GM23338 (cell line): Measurements from ENCODE around the gene MPL. TPM values are rescaled to one million over a fixed set of nuclear protein-coding genes. Genes with fewer than 3 reads are reported as not detected.

Source experiments
- ATAC-seq: fragments of 200-7000 bp; cut with Tn5 transposase; 3 replicates; pipeline ENCODE4 v1.9.1; 2020
- DNase-seq: peaks from one replicate; pipeline ENCODE4 v3.0.0-alpha.2; 2015; ENCODE audit warnings: low spot score
- H2AFZ ChIP-seq: fragments of 200-600 bp; sonication (generic); 2 replicates; pipeline ENCODE4 v1.8.0; 2016; ENCODE audit warnings: antibody characterized with exemption, mild to moderate bottlenecking, moderate library complexity
- H3F3A ChIP-seq: fragments of 200-600 bp; sonication (generic); replicated peaks from 2 replicates; pipeline ENCODE4 v1.8.0; 2017; ENCODE audit warnings: antibody characterized with exemption, mixed run types, low read depth
- H3K27ac ChIP-seq: fragments of 200-600 bp; sonication (generic); 2 replicates; pipeline ENCODE4 v1.6.1; 2016; ENCODE audit warnings: low read depth
- H3K27me3 ChIP-seq: fragments of 200-600 bp; sonication (generic); 2 replicates; pipeline ENCODE4 v1.8.0; 2016; ENCODE audit warnings: mild to moderate bottlenecking, mixed run types, moderate library complexity; ENCODE audit not compliant: insufficient read depth
- H3K36me3 ChIP-seq: fragments of 200-600 bp; sonication (generic); 2 replicates; pipeline ENCODE4 v1.8.0; 2016; ENCODE audit warnings: mild to moderate bottlenecking; ENCODE audit not compliant: insufficient read depth
- H3K4me1 ChIP-seq: fragments of 200-600 bp; sonication (generic); 2 replicates; pipeline ENCODE4 v1.8.0; 2016; ENCODE audit warnings: mild to moderate bottlenecking, moderate library complexity; ENCODE audit not compliant: insufficient read depth
- H3K4me2 ChIP-seq: fragments of 200-600 bp; sonication (generic); 2 replicates; pipeline ENCODE4 v1.7.1; 2017; ENCODE audit warnings: mixed run types
- H3K4me3 ChIP-seq: fragments of 200-600 bp; sonication (generic); 2 replicates; pipeline ENCODE4 v1.6.1; 2016; ENCODE audit warnings: mixed run types
- H3K79me2 ChIP-seq: fragments of 200-600 bp; sonication (generic); replicated peaks from 2 replicates; pipeline ENCODE4 v1.8.0; 2017; ENCODE audit warnings: mild to moderate bottlenecking; ENCODE audit not compliant: insufficient read depth
- H3K9me2 ChIP-seq: fragments of 200-600 bp; sonication (generic); 2 replicates; pipeline ENCODE4 v1.8.0; 2017; ENCODE audit not compliant: insufficient read depth
- H4K20me1 ChIP-seq: fragments of 200-600 bp; sonication (generic); replicated peaks from 2 replicates; pipeline ENCODE4 v1.8.0; 2017; ENCODE audit warnings: mild to moderate bottlenecking; ENCODE audit not compliant: insufficient read depth
- H3K27ac Mint-ChIP-seq: 2 replicates; pipeline ENCODE4 v1.8.0; 2020; ENCODE audit warnings: inconsistent platforms, mild to moderate bottlenecking, moderate library complexity, mixed read lengths
- H3K27me3 Mint-ChIP-seq: 3 replicates; pipeline ENCODE4 v1.8.0; 2022; ENCODE audit warnings: low read depth, mild to moderate bottlenecking, moderate library complexity, mixed read lengths, inconsistent platforms; ENCODE audit not compliant: insufficient read depth, poor library complexity
- H3K36me3 Mint-ChIP-seq: 3 replicates; pipeline ENCODE4 v1.8.0; 2021; ENCODE audit warnings: low read depth, mild to moderate bottlenecking, inconsistent platforms, moderate library complexity, mixed read lengths
- H3K4me1 Mint-ChIP-seq: 3 replicates; pipeline ENCODE4 v1.8.0; 2020; ENCODE audit warnings: mild to moderate bottlenecking, inconsistent platforms, mixed read lengths
- H3K4me3 Mint-ChIP-seq: 3 replicates; pipeline ENCODE4 v1.8.0; 2021; ENCODE audit warnings: moderate library complexity, mild to moderate bottlenecking, inconsistent platforms, mixed read lengths
- H3K9me3 Mint-ChIP-seq: 3 replicates; pipeline ENCODE4 v1.8.0; 2020; ENCODE audit warnings: moderate library complexity, mild to moderate bottlenecking, inconsistent platforms, mixed read lengths
- JUNB ChIP-seq: IDR thresholded peaks from one replicate; pipeline ENCODE4 v1.6.1; 2016; ENCODE audit warnings: antibody characterized with exemption; ENCODE audit not compliant: unreplicated experiment
- POLR2AphosphoS5 ChIP-seq: IDR thresholded peaks from 2 replicates; pipeline ENCODE4 v1.6.1; 2016; ENCODE audit warnings: antibody characterized with exemption, low read depth
- STAT1 ChIP-seq: IDR thresholded peaks from one replicate; pipeline ENCODE4 v1.6.1; 2016; ENCODE audit warnings: antibody characterized with exemption; ENCODE audit not compliant: unreplicated experiment
- ZNF114 ChIP-seq: fragments of 250-450 bp; sonication (Bioruptor Pico); IDR thresholded peaks from 2 replicates; pipeline ENCODE4 v1.5.0; 2020; ENCODE audit warnings: mild to moderate bottlenecking, moderate library complexity
- ZNF331 ChIP-seq: fragments of 250-450 bp; sonication (Bioruptor Pico); IDR thresholded peaks from 2 replicates; pipeline ENCODE4 v1.5.0; 2020; ENCODE audit warnings: low read depth, mild to moderate bottlenecking, moderate library complexity
- polyA plus RNA-seq: library from polyadenylated mRNA; unstranded; fragments of >200 nt; fragmentation: Nextera tagmentation; extraction: Ambion mirVana; gene quantifications from 2 replicates; pipeline ENCODE4 v1.2.1, GENCODE V29; 2016
- total RNA-seq: library from RNA; depleted of rRNA; stranded (reverse); fragments of >200 nt; shearing (Covaris generic); gene quantifications from 2 replicates; pipeline ENCODE4 v1.2.3, GENCODE V29; 2014
- TF ChIP-seq, protein P1 (sequence below): fragments of 250-450 bp; sonication (Bioruptor Pico); IDR thresholded peaks from 2 replicates; pipeline ENCODE4 v1.5.0; 2020; ENCODE audit warnings: mild to moderate bottlenecking, moderate library complexity
- TF ChIP-seq, protein P2 (sequence below): IDR thresholded peaks from 2 replicates; pipeline ENCODE4 v1.6.1; 2016; ENCODE audit warnings: antibody characterized with exemption

The MPL gene
- total and polyA plus RNA-seq, 2 experiments from 2014 or later, result not detected

DNA sequence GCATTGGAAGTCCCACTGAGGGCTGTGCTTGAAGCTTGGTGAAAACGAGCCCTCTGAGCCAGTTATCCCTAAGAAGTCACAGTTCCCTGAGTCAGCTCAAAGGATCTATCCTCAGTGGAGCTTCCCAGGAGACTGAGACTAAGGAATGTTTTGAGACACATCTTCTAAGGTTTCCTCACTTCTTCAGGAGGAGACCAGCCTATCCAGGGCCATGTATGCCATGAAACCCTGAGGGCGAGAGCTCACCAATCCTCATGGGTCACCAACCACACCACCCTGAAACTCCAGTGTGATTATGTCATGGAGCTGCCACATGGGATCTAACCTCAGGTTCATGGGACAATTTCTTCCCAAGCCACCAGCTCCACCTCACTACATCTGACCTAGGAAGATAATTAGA lies 44.4 kb upstream of the MPL start (continued):
- TF ChIP-seq, protein P1, sequence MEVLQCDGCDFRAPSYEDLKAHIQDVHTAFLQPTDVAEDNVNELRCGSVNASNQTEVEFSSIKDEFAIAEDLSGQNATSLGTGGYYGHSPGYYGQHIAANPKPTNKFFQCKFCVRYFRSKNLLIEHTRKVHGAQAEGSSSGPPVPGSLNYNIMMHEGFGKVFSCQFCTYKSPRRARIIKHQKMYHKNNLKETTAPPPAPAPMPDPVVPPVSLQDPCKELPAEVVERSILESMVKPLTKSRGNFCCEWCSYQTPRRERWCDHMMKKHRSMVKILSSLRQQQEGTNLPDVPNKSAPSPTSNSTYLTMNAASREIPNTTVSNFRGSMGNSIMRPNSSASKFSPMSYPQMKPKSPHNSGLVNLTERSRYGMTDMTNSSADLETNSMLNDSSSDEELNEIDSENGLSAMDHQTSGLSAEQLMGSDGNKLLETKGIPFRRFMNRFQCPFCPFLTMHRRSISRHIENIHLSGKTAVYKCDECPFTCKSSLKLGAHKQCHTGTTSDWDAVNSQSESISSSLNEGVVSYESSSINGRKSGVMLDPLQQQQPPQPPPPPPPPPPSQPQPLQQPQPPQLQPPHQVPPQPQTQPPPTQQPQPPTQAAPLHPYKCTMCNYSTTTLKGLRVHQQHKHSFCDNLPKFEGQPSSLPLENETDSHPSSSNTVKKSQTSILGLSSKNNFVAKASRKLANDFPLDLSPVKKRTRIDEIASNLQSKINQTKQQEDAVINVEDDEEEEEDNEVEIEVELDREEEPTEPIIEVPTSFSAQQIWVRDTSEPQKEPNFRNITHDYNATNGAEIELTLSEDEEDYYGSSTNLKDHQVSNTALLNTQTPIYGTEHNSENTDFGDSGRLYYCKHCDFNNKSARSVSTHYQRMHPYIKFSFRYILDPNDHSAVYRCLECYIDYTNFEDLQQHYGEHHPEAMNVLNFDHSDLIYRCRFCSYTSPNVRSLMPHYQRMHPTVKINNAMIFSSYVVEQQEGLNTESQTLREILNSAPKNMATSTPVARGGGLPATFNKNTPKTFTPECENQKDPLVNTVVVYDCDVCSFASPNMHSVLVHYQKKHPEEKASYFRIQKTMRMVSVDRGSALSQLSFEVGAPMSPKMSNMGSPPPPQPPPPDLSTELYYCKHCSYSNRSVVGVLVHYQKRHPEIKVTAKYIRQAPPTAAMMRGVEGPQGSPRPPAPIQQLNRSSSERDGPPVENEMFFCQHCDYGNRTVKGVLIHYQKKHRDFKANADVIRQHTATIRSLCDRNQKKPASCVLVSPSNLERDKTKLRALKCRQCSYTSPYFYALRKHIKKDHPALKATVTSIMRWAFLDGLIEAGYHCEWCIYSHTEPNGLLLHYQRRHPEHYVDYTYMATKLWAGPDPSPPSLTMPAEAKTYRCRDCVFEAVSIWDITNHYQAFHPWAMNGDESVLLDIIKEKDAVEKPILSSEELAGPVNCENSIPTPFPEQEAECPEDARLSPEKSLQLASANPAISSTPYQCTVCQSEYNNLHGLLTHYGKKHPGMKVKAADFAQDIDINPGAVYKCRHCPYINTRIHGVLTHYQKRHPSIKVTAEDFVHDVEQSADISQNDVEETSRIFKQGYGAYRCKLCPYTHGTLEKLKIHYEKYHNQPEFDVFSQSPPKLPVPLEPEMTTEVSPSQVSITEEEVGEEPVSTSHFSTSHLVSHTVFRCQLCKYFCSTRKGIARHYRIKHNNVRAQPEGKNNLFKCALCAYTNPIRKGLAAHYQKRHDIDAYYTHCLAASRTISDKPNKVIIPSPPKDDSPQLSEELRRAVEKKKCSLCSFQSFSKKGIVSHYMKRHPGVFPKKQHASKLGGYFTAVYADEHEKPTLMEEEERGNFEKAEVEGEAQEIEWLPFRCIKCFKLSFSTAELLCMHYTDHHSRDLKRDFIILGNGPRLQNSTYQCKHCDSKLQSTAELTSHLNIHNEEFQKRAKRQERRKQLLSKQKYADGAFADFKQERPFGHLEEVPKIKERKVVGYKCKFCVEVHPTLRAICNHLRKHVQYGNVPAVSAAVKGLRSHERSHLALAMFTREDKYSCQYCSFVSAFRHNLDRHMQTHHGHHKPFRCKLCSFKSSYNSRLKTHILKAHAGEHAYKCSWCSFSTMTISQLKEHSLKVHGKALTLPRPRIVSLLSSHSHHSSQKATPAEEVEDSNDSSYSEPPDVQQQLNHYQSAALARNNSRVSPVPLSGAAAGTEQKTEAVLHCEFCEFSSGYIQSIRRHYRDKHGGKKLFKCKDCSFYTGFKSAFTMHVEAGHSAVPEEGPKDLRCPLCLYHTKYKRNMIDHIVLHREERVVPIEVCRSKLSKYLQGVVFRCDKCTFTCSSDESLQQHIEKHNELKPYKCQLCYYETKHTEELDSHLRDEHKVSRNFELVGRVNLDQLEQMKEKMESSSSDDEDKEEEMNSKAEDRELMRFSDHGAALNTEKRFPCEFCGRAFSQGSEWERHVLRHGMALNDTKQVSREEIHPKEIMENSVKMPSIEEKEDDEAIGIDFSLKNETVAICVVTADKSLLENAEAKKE (CRISPR knock-in tag), result no peak
- TF ChIP-seq ZNF331 (CRISPR knock-in tag), result no peak
- TF ChIP-seq ZNF114 (CRISPR knock-in tag), result no peak
- TF ChIP-seq STAT1, result no peak
- TF ChIP-seq, protein P2, sequence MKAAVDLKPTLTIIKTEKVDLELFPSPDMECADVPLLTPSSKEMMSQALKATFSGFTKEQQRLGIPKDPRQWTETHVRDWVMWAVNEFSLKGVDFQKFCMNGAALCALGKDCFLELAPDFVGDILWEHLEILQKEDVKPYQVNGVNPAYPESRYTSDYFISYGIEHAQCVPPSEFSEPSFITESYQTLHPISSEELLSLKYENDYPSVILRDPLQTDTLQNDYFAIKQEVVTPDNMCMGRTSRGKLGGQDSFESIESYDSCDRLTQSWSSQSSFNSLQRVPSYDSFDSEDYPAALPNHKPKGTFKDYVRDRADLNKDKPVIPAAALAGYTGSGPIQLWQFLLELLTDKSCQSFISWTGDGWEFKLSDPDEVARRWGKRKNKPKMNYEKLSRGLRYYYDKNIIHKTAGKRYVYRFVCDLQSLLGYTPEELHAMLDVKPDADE, result no peak
- no peak for TF ChIP-seq POLR2AphosphoS5
- TF ChIP-seq JUNB, result no peak

GRCh38 chr1:43293896-43294760 lies 43.5 kb upstream of the MPL start:
- Mint-ChIP-seq H3K4me3 (no peak overlapping the region), H3K27me3 (peaks cover 6% of the 10 kb centered on the region), H3K27ac (no peak overlapping the region), H3K4me1 (peaks cover 33% of the 10 kb centered on the region), H3K9me3 (no peaks in the 10 kb centered on the region), H3K36me3 (no peaks in the 10 kb centered on the region)
- H3K4me1 ChIP-seq, result peaks cover 33% of the 10 kb centered on the region
- H3K4me2 ChIP-seq, result no peak overlapping the region
- H3F3A ChIP-seq, result no peaks in the 10 kb centered on the region
- H3K27me3 ChIP-seq, result no peaks in the 10 kb centered on the region
- H3K36me3 ChIP-seq, result no peaks in the 10 kb centered on the region
- no peak for DNase-seq
- no peak overlapping the region for H3K27ac ChIP-seq
- ATAC-seq, result no peak
- no peaks in the 10 kb centered on the region for H3K79me2 ChIP-seq
- H4K20me1 ChIP-seq, result no peaks in the 10 kb centered on the region
- no peak overlapping the region for H3K4me3 ChIP-seq
- H2AFZ ChIP-seq, result no peak overlapping the region
- H3K9me2 ChIP-seq, result peaks cover 6% of the 10 kb centered on the region; the same call in 1 of the 2 replicates
- TF ChIP-seq, protein P1 (CRISPR knock-in tag), result no peak
- no peak for TF ChIP-seq ZNF114 (CRISPR knock-in tag)
